GM19193 (cell line): Measurements from ENCODE around the gene MAP1LC3A.

Source experiments
- POLR2A ChIP-seq: IDR thresholded peaks from 4 replicates; pipeline ENCODE4 v1.6.1; 2011; ENCODE audit not compliant: insufficient read depth, insufficient read length; ENCODE audit errors: extremely low read depth

Gene MAP1LC3A

GRCh38 chr20:34558320-34559218 lies at the start of gene MAP1LC3A:
MAP1LC3A (plus strand) TSS chr20:34558718; CDS start chr20:34558869, 151 bp downstream.
- TF ChIP-seq POLR2A = no peak

- no peak for TF ChIP-seq POLR2A
Observed at GRCh38 chr20:34510575-34510974, 47.9 kb upstream of the MAP1LC3A start.

GRCh38 chr20:34511891-34512265 lies 46.6 kb upstream of the MAP1LC3A start:
- TF ChIP-seq POLR2A = no peak

GRCh38 chr20:34512266-34512954 lies 46.1 kb upstream of the MAP1LC3A start:
- TF ChIP-seq POLR2A = no peak

DNA sequence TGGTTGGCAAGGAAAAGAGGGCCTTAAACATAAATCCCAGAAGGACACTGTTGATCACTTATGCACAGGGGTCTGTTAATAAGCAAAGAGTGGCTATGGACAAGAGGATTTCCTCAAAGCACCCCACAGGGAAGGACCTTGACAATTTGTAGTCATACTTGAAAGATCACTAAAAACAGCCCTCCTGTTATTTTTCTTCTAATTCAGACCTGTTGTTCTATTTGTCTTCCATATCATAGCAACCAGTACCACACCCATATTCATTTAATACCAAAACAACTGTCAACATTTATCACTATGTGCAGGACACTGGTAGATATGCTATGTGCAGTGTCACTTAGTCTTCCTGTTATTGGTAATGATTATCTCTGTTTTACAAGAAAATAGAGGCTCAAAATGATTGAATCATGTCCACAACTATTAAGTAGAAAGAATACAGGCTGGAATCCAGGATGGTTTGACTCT lies 45.5 kb upstream of the MAP1LC3A start:
- TF ChIP-seq POLR2A = no peak

GRCh38 chr20:34514897-34515483 lies 43.5 kb upstream of the MAP1LC3A start:
- TF ChIP-seq POLR2A = no peak

- peak; percentile 57 for TF ChIP-seq POLR2A
Observed at GRCh38 chr20:34515484-34516246, 42.9 kb upstream of the MAP1LC3A start.

GRCh38 chr20:34516247-34517113 lies 42.0 kb upstream of the MAP1LC3A start, which contains the start of gene DYNLRB1:
DYNLRB1 (plus strand) TSS chr20:34516422; CDS start chr20:34516459, 37 bp downstream.
- peak; percentile 71 for TF ChIP-seq POLR2A

DNA sequence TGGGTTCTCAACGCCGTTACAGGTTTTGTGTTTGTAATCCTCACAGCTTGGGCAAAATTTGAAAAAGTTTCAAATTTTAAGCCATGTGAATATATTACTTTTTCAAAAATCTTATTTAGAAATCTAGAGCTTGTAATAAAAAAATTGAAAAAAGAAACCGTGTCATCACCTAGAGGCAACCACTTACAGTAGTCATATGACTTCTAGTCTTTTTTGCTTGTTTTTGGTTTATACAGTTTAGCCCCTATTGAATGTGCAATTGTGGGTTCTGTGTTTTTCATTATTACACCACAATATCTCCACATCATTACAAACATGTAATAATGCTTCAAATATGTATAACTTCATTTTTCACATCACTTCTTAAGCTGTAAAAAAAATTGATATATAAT lies 41.4 kb upstream of the MAP1LC3A start:
- TF ChIP-seq POLR2A = no peak

- no peak for TF ChIP-seq POLR2A
Observed at GRCh38 chr20:34522969-34523871, 35.3 kb upstream of the MAP1LC3A start.

DNA sequence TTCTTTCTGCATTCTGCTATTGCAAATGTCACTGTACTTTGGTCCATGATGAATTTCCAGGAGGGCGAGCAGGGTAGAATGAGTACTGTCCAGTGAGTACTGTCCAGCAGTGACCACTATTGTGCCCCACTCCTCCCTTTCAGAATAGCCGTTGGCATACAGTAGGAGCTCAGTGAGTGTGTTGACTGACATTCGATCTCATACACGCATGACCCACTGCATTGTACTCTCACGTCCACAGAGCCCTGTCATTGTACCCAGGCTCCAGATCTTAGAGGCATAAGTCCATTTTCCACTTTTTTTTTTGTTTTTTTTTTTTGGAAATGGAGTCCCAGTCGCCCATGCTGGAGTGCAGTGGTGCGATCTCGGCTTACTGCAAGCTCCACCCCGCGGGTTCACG lies 34.1 kb upstream of the MAP1LC3A start:
- no peak for TF ChIP-seq POLR2A

DNA sequence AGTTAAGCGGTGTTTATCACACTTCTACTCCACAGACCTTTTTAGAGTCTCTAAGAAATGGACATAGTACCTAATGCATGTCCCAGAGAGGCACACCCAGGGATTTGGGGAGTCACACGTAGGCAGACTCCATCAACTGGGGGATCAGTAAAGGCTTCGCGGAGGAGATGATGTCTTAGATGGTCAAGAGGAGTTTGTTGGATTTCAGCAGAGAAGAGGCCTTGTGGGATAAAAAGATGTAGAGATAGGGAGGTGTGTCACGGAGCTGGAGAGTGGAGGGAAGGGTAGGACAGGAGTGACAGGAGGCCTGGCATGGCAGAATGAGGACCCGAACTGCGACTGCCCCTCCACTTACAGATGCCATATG lies 33.2 kb upstream of the MAP1LC3A start:
- no peak for TF ChIP-seq POLR2A
